ENCODE data around the gene IDI1. TPM values are rescaled to one million over a fixed set of nuclear protein-coding genes. Genes with fewer than 3 reads are reported as not detected.

The IDI1 gene
- total RNA-seq, 1 experiment from 2014 or later: 44.7 TPM

GRCh38 chr10:996031-996430 lies 52.9 kb downstream of the IDI1 start:
- Mint-ChIP-seq H3K27ac (no peak overlapping the region; a peak in 1 of 7 replicates), H3K4me3 (peak overlapping the region in 1 of 2 experiments; percentile 40; a peak in 2 of 5 replicates), H3K4me1 (no peaks in the 10 kb centered on the region; a peak in 1 of 4 replicates), H3K27me3 (ENCODE audit: low read depth) (no peaks in the 10 kb centered on the region), H3K9me3 (no peaks in the 10 kb centered on the region; a peak in 1 of 5 replicates), H3K36me3 (ENCODE audit: insufficient read depth in 1 of 3, low read depth in 3 of 3) (peaks cover 76 to 92% (median 90%) of the 10 kb centered on the region in 3 experiments)
- no peak overlapping the region for H2BK120ac ChIP-seq (ENCODE audit: low read depth, low read length, poor library complexity, severe bottlenecking)
- H3K14ac ChIP-seq (ENCODE audit: insufficient read depth, low read length): no peak overlapping the region
- no peak for TF ChIP-seq CTCF (conservative IDR thresholded peaks at IDR 0.05)
- no peak overlapping the region for H2BK5ac ChIP-seq (ENCODE audit: insufficient read length, low read length)
- no peak overlapping the region for H4K91ac ChIP-seq (ENCODE audit: insufficient read length, low read depth, low read length)
- H3K9ac ChIP-seq (ENCODE audit: extremely low read depth, insufficient read length, low read length): no peak overlapping the region
- peaks cover under 1% of the 10 kb centered on the region for H4K20me1 ChIP-seq (ENCODE audit: control insufficient read depth, insufficient read depth, insufficient read length)
- no peak overlapping the region for H2BK20ac ChIP-seq (ENCODE audit: low read depth, low read length, poor library complexity, severe bottlenecking)
- no peaks in the 10 kb centered on the region for H3K9me3 ChIP-seq (ENCODE audit: control insufficient read depth, low read depth, low read length)
- no peak overlapping the region for H3K27ac ChIP-seq (ENCODE audit: insufficient read length, low read depth, low read length)
- H3K4ac ChIP-seq (ENCODE audit: low read depth, low read length): no peak overlapping the region
- H2BK15ac ChIP-seq (ENCODE audit: low read depth, low read length): no peak overlapping the region
- H2AK5ac ChIP-seq (ENCODE audit: insufficient read length, low read length): no peak overlapping the region
- H3K4me2 ChIP-seq (ENCODE audit: insufficient read depth, insufficient read length, low read length): no peak overlapping the region
- no peak overlapping the region for H4K5ac ChIP-seq (ENCODE audit: insufficient read length, low read depth, low read length)
- no peak overlapping the region for H4K8ac ChIP-seq (replicated peaks; ENCODE audit: insufficient read length, low read depth, low read length)
- no peak overlapping the region for H3K18ac ChIP-seq (ENCODE audit: insufficient read length, low read depth, low read length)
- no peaks in the 10 kb centered on the region for H3K27me3 ChIP-seq (ENCODE audit: insufficient read depth, low read length)
- no CpG with 5 or more reads among the region's 12 CpGs for WGBS (ENCODE audit: extremely low coverage, insufficient read length, low lambda C conversion rate)
- no peak overlapping the region for H2AFZ ChIP-seq (ENCODE audit: low read length)
- H3T11ph ChIP-seq (ENCODE audit: low read length): no peak overlapping the region
- H3K79me1 ChIP-seq (ENCODE audit: insufficient read depth, low read depth, low read length, poor library complexity, severe bottlenecking): peaks cover 16% of the 10 kb centered on the region
- peaks cover 9% of the 10 kb centered on the region; the same call in 1 of the 2 replicates for H3K79me2 ChIP-seq (ENCODE audit: insufficient read depth, low read length)
- no peak for DNase-seq
- H3K56ac ChIP-seq (ENCODE audit: insufficient read length, low read depth, low read length): no peak overlapping the region
- no peaks in the 10 kb centered on the region for H3K23me2 ChIP-seq (ENCODE audit: insufficient read length, low read depth, low read length, poor library complexity, severe bottlenecking)
- H3K23ac ChIP-seq (ENCODE audit: insufficient read length, low read depth, low read length): no peak overlapping the region
- no peak overlapping the region for H2BK12ac ChIP-seq (ENCODE audit: insufficient read length, low read depth, low read length)
- no peaks in the 10 kb centered on the region for H3K4me1 ChIP-seq (ENCODE audit: insufficient read depth, low read length)

All from H9 (cell line).